GM06990 (cell line): ENCODE data around the gene SNAPC4.
A peak's percentile ranks its signal among the peaks of the same experiment; 100 is the strongest.

Source experiments
- DNase-seq: peaks from one replicate; pipeline ENCODE4 v3.0.0-alpha.2; 2011; ENCODE audit not compliant: insufficient read length; ENCODE audit errors: extremely low read depth
- H3K27me3 ChIP-seq: replicated peaks from 2 replicates; pipeline ENCODE4 v1.6.0; 2011; ENCODE audit warnings: low read length; ENCODE audit not compliant: control insufficient read depth, insufficient read depth
- H3K36me3 ChIP-seq: 2 replicates; pipeline ENCODE4 v1.5.1; 2011; ENCODE audit warnings: low read length; ENCODE audit not compliant: control insufficient read depth, insufficient read depth
- H3K4me3 ChIP-seq: replicated peaks from 2 replicates; pipeline ENCODE4 v1.5.1; 2011; ENCODE audit warnings: low read depth, mild to moderate bottlenecking, control low read depth, low read length
- TF ChIP-seq, protein P1 (sequence below): IDR thresholded peaks from 2 replicates; pipeline ENCODE4 v1.5.1; 2011; ENCODE audit warnings: low read length, control low read depth, mild to moderate bottlenecking, inconsistent platforms; ENCODE audit not compliant: insufficient read depth, poor library complexity, severe bottlenecking

The SNAPC4 gene

GRCh38 chr9:136399176-136400037, 563 bp downstream of the SNAPC4 start:
- peak; percentile 61 for DNase-seq
- TF ChIP-seq, protein P1, sequence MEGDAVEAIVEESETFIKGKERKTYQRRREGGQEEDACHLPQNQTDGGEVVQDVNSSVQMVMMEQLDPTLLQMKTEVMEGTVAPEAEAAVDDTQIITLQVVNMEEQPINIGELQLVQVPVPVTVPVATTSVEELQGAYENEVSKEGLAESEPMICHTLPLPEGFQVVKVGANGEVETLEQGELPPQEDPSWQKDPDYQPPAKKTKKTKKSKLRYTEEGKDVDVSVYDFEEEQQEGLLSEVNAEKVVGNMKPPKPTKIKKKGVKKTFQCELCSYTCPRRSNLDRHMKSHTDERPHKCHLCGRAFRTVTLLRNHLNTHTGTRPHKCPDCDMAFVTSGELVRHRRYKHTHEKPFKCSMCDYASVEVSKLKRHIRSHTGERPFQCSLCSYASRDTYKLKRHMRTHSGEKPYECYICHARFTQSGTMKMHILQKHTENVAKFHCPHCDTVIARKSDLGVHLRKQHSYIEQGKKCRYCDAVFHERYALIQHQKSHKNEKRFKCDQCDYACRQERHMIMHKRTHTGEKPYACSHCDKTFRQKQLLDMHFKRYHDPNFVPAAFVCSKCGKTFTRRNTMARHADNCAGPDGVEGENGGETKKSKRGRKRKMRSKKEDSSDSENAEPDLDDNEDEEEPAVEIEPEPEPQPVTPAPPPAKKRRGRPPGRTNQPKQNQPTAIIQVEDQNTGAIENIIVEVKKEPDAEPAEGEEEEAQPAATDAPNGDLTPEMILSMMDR: no peak
- H3K4me3 ChIP-seq: peak overlapping the region; percentile 90
- peaks cover 32% of the 10 kb centered on the region for H3K36me3 ChIP-seq
- no peaks in the 10 kb centered on the region for H3K27me3 ChIP-seq

- no peaks in the 10 kb centered on the region for H3K27me3 ChIP-seq
- TF ChIP-seq, protein P1: no peak
- no peak for DNase-seq
- H3K36me3 ChIP-seq: peaks cover 36% of the 10 kb centered on the region
- peak overlapping the region; percentile 90 for H3K4me3 ChIP-seq
Observed at GRCh38 chr9:136398286-136398685, 1.7 kb downstream of the SNAPC4 start.

GRCh38 chr9:136397643-136398042, 2.3 kb downstream of the SNAPC4 start:
- DNase-seq: no peak
- H3K4me3 ChIP-seq: no peak overlapping the region
- H3K27me3 ChIP-seq: no peaks in the 10 kb centered on the region
- TF ChIP-seq, protein P1: no peak
- peaks cover 43% of the 10 kb centered on the region for H3K36me3 ChIP-seq

DNA sequence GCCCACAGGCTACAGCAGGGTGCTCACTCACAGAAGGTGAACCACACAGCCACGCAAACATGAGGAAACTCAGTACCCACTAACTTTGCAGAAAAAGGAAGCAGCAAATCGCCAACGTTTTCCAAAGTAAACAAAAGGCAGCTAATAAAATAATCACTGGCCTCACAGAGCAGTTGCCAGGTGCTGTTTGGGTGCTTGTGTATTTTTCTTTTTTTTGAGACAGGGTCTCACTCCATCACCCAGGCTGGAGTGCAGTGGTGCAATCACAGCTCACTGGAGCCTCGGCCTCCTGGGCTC, 3.8 kb downstream of the SNAPC4 start:
- H3K36me3 ChIP-seq: peaks cover 51% of the 10 kb centered on the region
- H3K4me3 ChIP-seq: no peak overlapping the region
- DNase-seq: no peak
- TF ChIP-seq, protein P1: no peak
- H3K27me3 ChIP-seq: no peaks in the 10 kb centered on the region

GRCh38 chr9:136395345-136396218, 4.4 kb downstream of the SNAPC4 start:
- DNase-seq: no peak

More at GRCh38 chr9:136395345-136396218, 4.4 kb downstream of the SNAPC4 start:
- H3K4me3 ChIP-seq: no peak overlapping the region
- TF ChIP-seq, protein P1: no peak
- no peaks in the 10 kb centered on the region for H3K27me3 ChIP-seq
- peaks cover 51% of the 10 kb centered on the region for H3K36me3 ChIP-seq
